ENCODE measurements around the gene LPIN2. TPM values are rescaled to one million over a fixed set of nuclear protein-coding genes. Genes with fewer than 3 reads are reported as not detected.

Gene LPIN2
- total and polyA plus RNA-seq, 3 experiments from 2014 or later = 68.6 to 83.2 (median 82.9) TPM

DNA sequence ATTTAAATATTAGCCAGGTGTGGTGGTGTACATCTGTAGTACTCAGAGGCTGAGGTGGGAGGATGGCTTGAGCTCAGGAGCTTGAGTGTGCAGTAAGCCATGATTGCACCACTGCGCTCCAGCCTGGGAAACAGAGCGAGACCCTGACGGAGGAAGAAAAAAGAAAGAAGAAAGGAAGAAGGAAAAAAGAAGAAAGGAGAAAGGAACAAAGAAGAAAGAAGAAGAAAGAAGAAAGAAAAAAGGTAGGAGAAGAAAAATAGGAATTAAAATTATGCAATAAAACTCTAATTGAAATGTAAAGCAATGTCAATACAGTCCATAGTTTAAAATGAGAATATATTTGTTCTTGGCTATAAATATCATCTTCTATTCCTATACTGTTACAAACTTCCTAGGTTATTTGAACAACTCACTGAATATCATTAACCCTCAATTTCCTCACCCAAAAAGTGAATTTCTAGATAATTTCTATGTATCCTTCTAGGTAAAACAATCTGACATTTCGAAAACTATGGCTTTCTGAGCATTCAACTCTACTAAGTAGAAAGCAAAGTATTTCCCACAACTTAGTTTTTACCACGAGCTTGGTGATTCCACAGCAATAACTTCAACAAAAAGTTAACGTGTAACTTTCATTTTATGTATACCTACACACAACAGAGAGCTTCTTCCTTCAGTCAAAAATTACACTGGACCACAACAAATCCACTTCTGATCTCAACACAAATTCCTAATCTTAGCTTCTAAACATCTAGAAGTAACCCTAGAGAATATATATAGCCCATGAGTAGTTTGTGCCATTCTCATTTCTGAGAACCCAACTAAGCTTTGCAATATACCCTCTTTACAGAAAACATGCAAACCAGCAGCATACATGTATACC, 19.7 kb downstream of the LPIN2 start:
- Mint-ChIP-seq H3K9me3 (peaks cover 0 to 3% (median 0%) of the 10 kb centered on the region in 5 donors), H3K27me3 (peaks cover 0 to 1% of the 10 kb centered on the region in 2 donors), H3K4me1 (peaks cover 68 to 82% (median 78%) of the 10 kb centered on the region in 3 donors), H3K36me3 (peaks cover 4 to 6% (median 4%) of the 10 kb centered on the region in 3 donors), H3K4me3 (peak overlapping the region in 6 of 7 donors; percentile 8 to 70 (median 28)), H3K27ac (peak overlapping the region; percentile 43 to 81 (median 74))
- no peak overlapping the region for H3K27ac ChIP-seq (ENCODE audit: low read depth, low read length)
- DNase-seq = no peak
- POLR2A ChIA-PET = interaction anchor here (0.7 to 2.7 kb wide), 4 partner anchors 31 to 254 kb away, joined by 3 to 30 read pairs (median 4); partner anchors contain the start of gene MYL12A
- no peaks in the 10 kb centered on the region for H3K27me3 ChIP-seq (ENCODE audit: insufficient read depth, low read length, poor library complexity, severe bottlenecking)
- peaks cover 43% of the 10 kb centered on the region for H3K4me1 ChIP-seq (ENCODE audit: insufficient read depth, low read length)
- no peaks in the 10 kb centered on the region for H3K36me3 ChIP-seq (ENCODE audit: insufficient read depth, low read length)
- no peaks in the 10 kb centered on the region for H3K9me3 ChIP-seq (ENCODE audit: low read length)
- H3K4me3 ChIP-seq (ENCODE audit: low read length) = no peak overlapping the region
- CTCF ChIA-PET = interaction anchor here (1.1 to 8.3 kb wide), 24 partner anchors 10 to 253 kb away, joined by 3 to 144 read pairs (median 8); partner anchors contain the start of genes LPIN2 and MYL12A

GRCh38 chr18:2990956-2991640, 21.8 kb downstream of the LPIN2 start:
- peaks cover 62 to 79% (median 71%) of the 10 kb centered on the region in 3 donors for H3K4me1 Mint-ChIP-seq
- CTCF ChIA-PET = interaction anchor here (1.1 to 1.4 kb wide), 2 partner anchors 79 to 160 kb away, joined by 3 read pairs; no protein-coding TSS in a partner anchor
- peaks cover 4 to 8% (median 7%) of the 10 kb centered on the region in 3 donors for H3K36me3 Mint-ChIP-seq

GRCh38 chr18:2987876-2988790, 24.8 kb downstream of the LPIN2 start:
- Mint-ChIP-seq H3K4me1 (peaks cover 63 to 81% (median 71%) of the 10 kb centered on the region in 3 donors), H3K4me3 (no peak overlapping the region), H3K36me3 (peaks cover 4 to 8% (median 7%) of the 10 kb centered on the region in 3 donors), H3K9me3 (peaks cover 0 to 3% (median 0%) of the 10 kb centered on the region in 5 donors), H3K27ac (peak overlapping the region in 3 of 8 donors; percentile 24 to 52 (median 33)), H3K27me3 (peaks cover 0 to 1% of the 10 kb centered on the region in 2 donors)
- Histone ChIP-seq H3K4me3 (ENCODE audit: low read length) (no peak overlapping the region), H3K27me3 (ENCODE audit: insufficient read depth, low read length, poor library complexity, severe bottlenecking) (no peaks in the 10 kb centered on the region), H3K36me3 (ENCODE audit: insufficient read depth, low read length) (no peaks in the 10 kb centered on the region), H3K9me3 (ENCODE audit: low read length) (no peaks in the 10 kb centered on the region), H3K4me1 (ENCODE audit: insufficient read depth, low read length) (peaks cover 35% of the 10 kb centered on the region), H3K27ac (ENCODE audit: low read depth, low read length) (no peak overlapping the region)
- DNase-seq = no peak
- CTCF ChIA-PET = interaction anchor here (0.9 to 5.7 kb wide), 12 partner anchors 11 to 258 kb away, joined by 3 to 77 read pairs (median 10); no protein-coding TSS in a partner anchor
- POLR2A ChIA-PET = no interaction called here

More at GRCh38 chr18:2990956-2991640, 21.8 kb downstream of the LPIN2 start:
- peaks cover 0 to 3% (median 0%) of the 10 kb centered on the region in 5 donors for H3K9me3 Mint-ChIP-seq
- H3K27ac Mint-ChIP-seq = peak overlapping the region in 6 of 8 donors; percentile 6 to 89 (median 61)
- no peaks in the 10 kb centered on the region for H3K27me3 ChIP-seq (ENCODE audit: insufficient read depth, low read length, poor library complexity, severe bottlenecking)
- POLR2A ChIA-PET = interaction anchor here (0.6 kb wide), 1 partner anchor 635 kb away, joined by 3 read pairs; no protein-coding TSS in a partner anchor
- H3K36me3 ChIP-seq (ENCODE audit: insufficient read depth, low read length) = no peaks in the 10 kb centered on the region
- H3K27me3 Mint-ChIP-seq = peaks cover 0 to 1% of the 10 kb centered on the region in 2 donors
- H3K4me1 ChIP-seq (ENCODE audit: insufficient read depth, low read length) = peaks cover 34% of the 10 kb centered on the region
- H3K9me3 ChIP-seq (ENCODE audit: low read length) = no peaks in the 10 kb centered on the region
- H3K4me3 Mint-ChIP-seq = peak overlapping the region in 1 of 7 donors; percentile 31
- no peak overlapping the region for H3K27ac ChIP-seq (ENCODE audit: low read depth, low read length)
- no peak for DNase-seq
- H3K4me3 ChIP-seq (ENCODE audit: low read length) = no peak overlapping the region

- Mint-ChIP-seq H3K4me1 (peaks cover 66 to 84% (median 75%) of the 10 kb centered on the region in 3 donors), H3K27me3 (no peaks in the 10 kb centered on the region), H3K36me3 (peaks cover 0 to 12% (median 7%) of the 10 kb centered on the region in 3 donors), H3K27ac (peak overlapping the region in 4 of 8 donors; percentile 17 to 78 (median 36)), H3K9me3 (peaks cover 0 to 3% (median 0%) of the 10 kb centered on the region in 5 donors), H3K4me3 (peak overlapping the region in 1 of 7 donors; percentile 38)
- Histone ChIP-seq H3K27ac (ENCODE audit: low read depth, low read length) (no peak overlapping the region), H3K4me1 (ENCODE audit: insufficient read depth, low read length) (peaks cover 38% of the 10 kb centered on the region), H3K4me3 (ENCODE audit: low read length) (no peak overlapping the region), H3K9me3 (ENCODE audit: low read length) (no peaks in the 10 kb centered on the region), H3K27me3 (ENCODE audit: insufficient read depth, low read length, poor library complexity, severe bottlenecking) (no peaks in the 10 kb centered on the region), H3K36me3 (ENCODE audit: insufficient read depth, low read length) (no peaks in the 10 kb centered on the region)
- POLR2A ChIA-PET = interaction anchor here (0.5 to 2.3 kb wide), 8 partner anchors 9 to 76 kb away, joined by 3 to 14 read pairs (median 6); no protein-coding TSS in a partner anchor
- no peak for DNase-seq
- CTCF ChIA-PET = interaction anchor here (0.9 to 5.7 kb wide), 23 partner anchors 9 to 262 kb away, joined by 3 to 77 read pairs (median 11); no protein-coding TSS in a partner anchor
These were observed 26.6 kb downstream of the LPIN2 start for GRCh38 chr18:2986150-2986865.

DNA sequence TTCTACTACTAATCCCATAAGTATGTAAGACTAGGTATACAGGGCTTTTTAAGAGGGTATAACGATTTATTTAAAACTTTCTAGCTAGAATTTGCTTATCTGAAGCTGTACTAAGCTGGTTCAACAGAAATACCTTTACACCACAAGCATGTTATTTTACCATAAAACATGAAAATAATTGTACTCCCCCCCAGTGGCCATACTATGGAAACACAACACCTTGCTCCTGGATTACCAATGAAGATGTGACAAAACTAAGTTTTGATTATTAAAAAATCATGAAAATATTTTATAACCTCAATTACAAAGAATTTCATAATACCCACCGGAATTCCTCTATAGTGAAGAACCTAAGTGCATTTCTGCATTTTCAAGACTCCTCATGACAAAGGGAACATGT, 27.3 kb downstream of the LPIN2 start:
- H3K9me3 ChIP-seq (ENCODE audit: low read length) = no peaks in the 10 kb centered on the region
- ChIA-PET CTCF (interaction anchor here (0.6 to 5.7 kb wide), 32 partner anchors 9 to 263 kb away, joined by 3 to 77 read pairs (median 6); no protein-coding TSS in a partner anchor), POLR2A (interaction anchor here (0.5 to 2.3 kb wide), 13 partner anchors 9 to 262 kb away, joined by 3 to 14 read pairs (median 5); partner anchors contain the start of gene MYL12A)
- no peak overlapping the region for H3K4me3 ChIP-seq (ENCODE audit: low read length)
- H3K27ac ChIP-seq (ENCODE audit: low read depth, low read length) = no peak overlapping the region
- Mint-ChIP-seq H3K4me1 (peaks cover 60 to 84% (median 75%) of the 10 kb centered on the region in 3 donors), H3K27me3 (no peaks in the 10 kb centered on the region), H3K4me3 (peak overlapping the region in 1 of 7 donors; percentile 38), H3K9me3 (no peaks in the 10 kb centered on the region), H3K27ac (peak overlapping the region in 4 of 8 donors; percentile 17 to 78 (median 36)), H3K36me3 (peaks cover 0 to 12% (median 4%) of the 10 kb centered on the region in 3 donors)
- H3K4me1 ChIP-seq (ENCODE audit: insufficient read depth, low read length) = peaks cover 40% of the 10 kb centered on the region
- no peaks in the 10 kb centered on the region for H3K27me3 ChIP-seq (ENCODE audit: insufficient read depth, low read length, poor library complexity, severe bottlenecking)
- no peaks in the 10 kb centered on the region for H3K36me3 ChIP-seq (ENCODE audit: insufficient read depth, low read length)
- peak in 1 of 5 donors; percentile 70 for DNase-seq

DNA sequence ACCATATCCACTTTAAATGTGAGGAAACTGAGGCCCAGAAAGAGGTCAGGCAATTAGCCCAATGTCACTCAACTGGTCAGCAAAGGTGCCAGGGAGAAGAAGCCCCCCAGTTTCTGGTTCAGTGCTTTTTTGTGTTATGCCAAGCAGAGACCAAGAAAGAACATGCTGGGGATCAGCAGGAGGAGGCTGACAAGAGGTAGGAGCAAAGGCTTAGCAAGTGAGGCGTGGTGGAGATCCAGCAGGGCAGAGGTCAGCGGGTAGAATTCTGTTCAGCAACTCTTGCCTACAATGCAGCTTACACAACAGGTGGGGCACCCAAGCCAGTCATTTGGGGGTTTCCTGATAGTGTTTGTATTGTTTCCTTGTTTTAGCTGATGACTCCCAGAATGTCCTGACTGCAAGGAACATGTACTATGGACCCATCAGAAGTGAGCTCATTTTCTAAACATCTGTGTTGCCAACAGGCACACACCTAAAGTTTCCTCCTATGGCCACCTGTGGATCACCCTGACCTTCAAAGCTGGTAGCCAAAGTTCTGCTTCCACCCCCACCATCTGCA, 28.2 kb downstream of the LPIN2 start:
- H3K36me3 ChIP-seq (ENCODE audit: insufficient read depth, low read length) = no peaks in the 10 kb centered on the region
- POLR2A ChIA-PET = interaction anchor here (0.6 to 2.3 kb wide), 11 partner anchors 8 to 262 kb away, joined by 3 to 14 read pairs (median 5); partner anchors contain the start of gene MYL12A
- H3K4me1 ChIP-seq (ENCODE audit: insufficient read depth, low read length) = peaks cover 48% of the 10 kb centered on the region
- Mint-ChIP-seq H3K4me1 (peaks cover 62 to 84% (median 77%) of the 10 kb centered on the region in 3 donors), H3K36me3 (peaks cover 0 to 10% (median 4%) of the 10 kb centered on the region in 3 donors), H3K4me3 (peak overlapping the region in 1 of 7 donors; percentile 36), H3K27me3 (no peaks in the 10 kb centered on the region), H3K27ac (peak overlapping the region in 7 of 8 donors; percentile 13 to 88 (median 80)), H3K9me3 (no peaks in the 10 kb centered on the region)
- H3K27ac ChIP-seq (ENCODE audit: low read depth, low read length) = no peak overlapping the region
- H3K9me3 ChIP-seq (ENCODE audit: low read length) = no peaks in the 10 kb centered on the region
- CTCF ChIA-PET = interaction anchor here (0.6 to 5.7 kb wide), 31 partner anchors 8 to 264 kb away, joined by 3 to 77 read pairs (median 7); no protein-coding TSS in a partner anchor
- no peak overlapping the region for H3K4me3 ChIP-seq (ENCODE audit: low read length)
- H3K27me3 ChIP-seq (ENCODE audit: insufficient read depth, low read length, poor library complexity, severe bottlenecking) = no peaks in the 10 kb centered on the region
- no peak for DNase-seq

Data from CD8-positive, alpha-beta memory T cell (primary cell).